Body of pancreas (tissue), 4 donors: Measurements from ENCODE around the gene TECR.
"Not testable (repeated sequence)": the region's sequence is repeated elsewhere in the genome, so short reads cannot be mapped to it uniquely, and the experiment has no call there.

ENCODE experiments used
- POLR2A ChIP-seq, 3 donors: fragments of 450-650 bp; IDR thresholded peaks; one replicate each; pipeline ENCODE4 v1.6.1; 2016; ENCODE audit warnings: antibody characterized with exemption in 3 of 3, mild to moderate bottlenecking in 2 of 3
- TF ChIP-seq, protein P1 (sequence below), 7 experiments: fragments of 450-650 bp in 4 of 7; fragments of 200-600 bp in 3 of 7; sonication (generic) in 3 of 7; IDR thresholded peaks; one replicate each; pipeline ENCODE4 v1.5.1; 2016 to 2019; ENCODE audit warnings: antibody characterized with exemption in 7 of 7

DNA sequence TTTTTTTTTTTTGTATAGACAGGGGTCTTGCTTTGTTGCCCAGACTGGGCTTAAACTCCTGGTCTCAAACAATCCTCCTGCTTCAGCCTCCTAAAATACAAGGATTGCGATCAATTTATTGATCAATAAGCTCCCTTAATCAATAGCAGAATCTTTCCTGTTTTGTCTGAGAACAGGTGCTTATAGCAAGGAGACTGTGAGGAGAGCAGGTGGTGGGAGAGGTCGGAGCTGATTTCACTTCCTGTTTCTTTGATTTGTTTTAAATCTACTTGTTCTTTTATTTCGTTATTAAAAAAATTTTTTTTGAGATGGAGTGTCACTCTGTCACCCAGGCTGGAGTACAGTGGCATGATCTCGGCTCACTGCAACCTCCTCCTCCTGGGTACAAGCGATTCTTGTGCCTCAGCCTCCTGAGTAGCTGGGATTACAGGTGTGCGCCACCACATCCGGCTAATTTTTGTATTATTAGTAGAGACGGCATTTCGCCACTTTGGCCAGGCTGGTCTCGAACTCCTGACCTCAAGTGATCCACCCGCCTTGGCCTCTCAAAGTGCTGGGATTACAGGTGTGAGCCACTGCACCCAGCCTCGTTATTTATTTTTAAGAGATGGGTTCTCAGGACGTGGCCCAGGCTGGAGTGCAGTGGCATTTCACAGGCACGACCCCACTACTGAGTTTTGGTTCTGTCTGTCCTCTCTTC lies 84.2 kb downstream of the TECR start:
- TF ChIP-seq, protein P1, sequence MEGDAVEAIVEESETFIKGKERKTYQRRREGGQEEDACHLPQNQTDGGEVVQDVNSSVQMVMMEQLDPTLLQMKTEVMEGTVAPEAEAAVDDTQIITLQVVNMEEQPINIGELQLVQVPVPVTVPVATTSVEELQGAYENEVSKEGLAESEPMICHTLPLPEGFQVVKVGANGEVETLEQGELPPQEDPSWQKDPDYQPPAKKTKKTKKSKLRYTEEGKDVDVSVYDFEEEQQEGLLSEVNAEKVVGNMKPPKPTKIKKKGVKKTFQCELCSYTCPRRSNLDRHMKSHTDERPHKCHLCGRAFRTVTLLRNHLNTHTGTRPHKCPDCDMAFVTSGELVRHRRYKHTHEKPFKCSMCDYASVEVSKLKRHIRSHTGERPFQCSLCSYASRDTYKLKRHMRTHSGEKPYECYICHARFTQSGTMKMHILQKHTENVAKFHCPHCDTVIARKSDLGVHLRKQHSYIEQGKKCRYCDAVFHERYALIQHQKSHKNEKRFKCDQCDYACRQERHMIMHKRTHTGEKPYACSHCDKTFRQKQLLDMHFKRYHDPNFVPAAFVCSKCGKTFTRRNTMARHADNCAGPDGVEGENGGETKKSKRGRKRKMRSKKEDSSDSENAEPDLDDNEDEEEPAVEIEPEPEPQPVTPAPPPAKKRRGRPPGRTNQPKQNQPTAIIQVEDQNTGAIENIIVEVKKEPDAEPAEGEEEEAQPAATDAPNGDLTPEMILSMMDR (IDR thresholded peaks at IDR 0.05): not testable (repeated sequence)
- TF ChIP-seq POLR2A (IDR thresholded peaks at IDR 0.05): not testable (repeated sequence)
